Urinary bladder (tissue), 4 donors: ENCODE data around the gene PLS3. TPM values are rescaled to one million over a fixed set of nuclear protein-coding genes. Genes with fewer than 3 reads are reported as not detected.

Source experiments
- DNase-seq: peaks from one replicate; pipeline ENCODE4 v3.0.0-alpha.2; 2015; ENCODE audit errors: extremely low spot score
- H3K27ac ChIP-seq: one replicate; pipeline ENCODE4 v1.5.1; 2013; ENCODE audit warnings: low read depth, mild to moderate bottlenecking, moderate library complexity
- H3K36me3 ChIP-seq: one replicate; pipeline ENCODE4 v1.6.1; 2013; ENCODE audit warnings: mild to moderate bottlenecking, moderate library complexity; ENCODE audit not compliant: insufficient read depth
- H3K4me1 ChIP-seq: one replicate; pipeline ENCODE4 v1.6.1; 2013; ENCODE audit warnings: mild to moderate bottlenecking, moderate library complexity; ENCODE audit not compliant: insufficient read depth
- H3K4me3 ChIP-seq: one replicate; pipeline ENCODE4 v1.5.1; 2013; ENCODE audit warnings: low read depth, low read length
- WGBS: extraction: QIAGEN DNeasy Blood & Tissue Kit; methylation state at CpG from one replicate; pipeline ENCODE4 v1.1.7; 2013; 5-methylcytosine and 5-hydroxymethylcytosine counted together
- polyA plus RNA-seq: library from polyadenylated mRNA; stranded (reverse); fragments of 200-250 nt; gene quantifications from one replicate; pipeline ENCODE4 v1.2.3, GENCODE V29; 2013
- total RNA-seq: library from RNA; depleted of rRNA; stranded (reverse); fragments of >200 nt; gene quantifications from one replicate; pipeline ENCODE4 v1.2.3, GENCODE V29; 2014
- donor health status: healthy with polysubstance abuse.
- donor health status: healthy.

The PLS3 gene
- total and polyA plus RNA-seq, 2 donors, result 74.4 to 245 TPM

DNA sequence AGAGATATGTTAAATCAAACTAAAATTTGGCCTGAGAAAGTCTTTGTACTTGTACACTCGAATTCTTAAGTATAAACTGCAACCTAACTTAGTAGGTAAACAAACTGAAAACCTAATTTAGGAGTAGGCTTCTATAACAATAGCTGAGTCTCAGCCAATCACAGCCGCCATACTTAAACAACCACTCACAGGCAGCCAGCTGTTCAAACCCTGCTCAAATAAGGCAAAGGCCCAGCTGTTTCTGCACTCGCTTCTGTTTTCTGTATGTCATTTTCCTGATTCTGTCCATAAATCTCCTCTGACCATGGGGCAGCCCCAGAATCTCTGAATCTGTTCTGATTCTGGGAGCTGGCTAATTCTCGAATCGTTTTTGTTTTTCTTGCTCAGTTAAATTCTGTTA is 7.8 kb upstream of the PLS3 start:
- H3K36me3 ChIP-seq, result no peaks in the 10 kb centered on the region
- WGBS, result 83% methylated on average over 5 of the region's 5 CpGs
- H3K4me3 ChIP-seq, result no peak overlapping the region
- H3K27ac ChIP-seq, result no peak overlapping the region
- no peak for DNase-seq
- H3K4me1 ChIP-seq, result no peaks in the 10 kb centered on the region

DNA sequence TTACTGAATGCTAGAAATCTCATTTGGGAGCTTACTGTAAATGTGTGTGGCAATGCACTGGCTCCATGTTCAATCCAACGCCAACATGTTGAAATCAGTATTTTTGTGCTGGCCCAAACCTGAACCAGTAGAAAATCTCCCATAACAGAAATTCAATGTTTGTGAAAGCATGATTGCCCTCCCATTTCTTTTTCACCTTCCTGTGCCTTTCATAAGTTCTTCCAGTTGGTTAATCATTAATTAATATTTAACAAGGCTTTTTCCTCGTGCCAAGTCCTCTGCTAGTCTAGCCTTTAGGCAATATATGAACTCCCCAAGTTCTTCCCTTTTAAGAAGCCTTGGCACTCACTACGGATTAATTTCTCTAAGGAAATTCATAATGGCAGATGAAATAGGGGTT is 1.3 kb upstream of the PLS3 start:
- Histone ChIP-seq H3K27ac (no peak overlapping the region), H3K36me3 (no peaks in the 10 kb centered on the region), H3K4me3 (no peak overlapping the region), H3K4me1 (no peaks in the 10 kb centered on the region)
- 88% methylated on average over 3 of the region's 3 CpGs for WGBS
- no peak for DNase-seq

DNA sequence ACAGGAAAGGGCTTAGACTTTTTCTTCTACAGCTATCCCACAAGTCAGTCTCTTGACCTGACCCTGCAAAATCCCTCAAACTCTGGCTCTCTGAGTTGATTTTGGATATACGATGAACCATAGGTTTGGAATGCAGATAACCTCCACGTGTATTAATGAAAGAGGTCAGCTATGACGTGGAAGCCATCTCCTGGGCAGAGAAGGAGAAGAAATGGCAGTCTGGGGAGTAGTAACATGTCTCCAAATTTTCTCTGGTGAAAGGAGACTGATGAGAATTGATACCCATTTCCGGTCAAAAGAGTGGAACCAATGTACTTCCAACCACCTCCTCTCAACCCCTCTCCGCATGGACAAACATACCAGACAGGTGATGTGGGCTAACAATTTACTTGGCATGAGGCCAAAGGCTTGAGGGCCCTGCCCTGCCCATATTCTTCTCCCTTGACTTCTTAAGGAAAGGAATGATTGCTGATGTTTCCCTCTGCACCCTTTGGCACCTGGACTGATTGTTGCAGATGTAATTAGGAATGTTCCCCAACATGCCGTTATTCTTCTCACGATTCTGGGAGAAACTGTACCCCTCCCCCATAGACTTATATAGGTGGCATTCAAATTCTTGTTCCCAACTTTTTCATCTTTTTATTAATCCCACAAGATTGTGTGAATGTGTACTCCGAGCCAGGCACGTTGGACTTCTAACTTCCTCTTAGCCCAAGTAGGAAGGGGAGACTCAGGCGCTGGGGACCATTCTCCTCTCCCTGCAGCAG is 580 bp upstream of the PLS3 start:
- peak overlapping the region; percentile 75 for H3K4me3 ChIP-seq
- 32% methylated on average over 10 of the region's 10 CpGs for WGBS
- no peak overlapping the region for H3K27ac ChIP-seq
- no peaks in the 10 kb centered on the region for H3K36me3 ChIP-seq
- no peak for DNase-seq
- H3K4me1 ChIP-seq, result no peaks in the 10 kb centered on the region

DNA sequence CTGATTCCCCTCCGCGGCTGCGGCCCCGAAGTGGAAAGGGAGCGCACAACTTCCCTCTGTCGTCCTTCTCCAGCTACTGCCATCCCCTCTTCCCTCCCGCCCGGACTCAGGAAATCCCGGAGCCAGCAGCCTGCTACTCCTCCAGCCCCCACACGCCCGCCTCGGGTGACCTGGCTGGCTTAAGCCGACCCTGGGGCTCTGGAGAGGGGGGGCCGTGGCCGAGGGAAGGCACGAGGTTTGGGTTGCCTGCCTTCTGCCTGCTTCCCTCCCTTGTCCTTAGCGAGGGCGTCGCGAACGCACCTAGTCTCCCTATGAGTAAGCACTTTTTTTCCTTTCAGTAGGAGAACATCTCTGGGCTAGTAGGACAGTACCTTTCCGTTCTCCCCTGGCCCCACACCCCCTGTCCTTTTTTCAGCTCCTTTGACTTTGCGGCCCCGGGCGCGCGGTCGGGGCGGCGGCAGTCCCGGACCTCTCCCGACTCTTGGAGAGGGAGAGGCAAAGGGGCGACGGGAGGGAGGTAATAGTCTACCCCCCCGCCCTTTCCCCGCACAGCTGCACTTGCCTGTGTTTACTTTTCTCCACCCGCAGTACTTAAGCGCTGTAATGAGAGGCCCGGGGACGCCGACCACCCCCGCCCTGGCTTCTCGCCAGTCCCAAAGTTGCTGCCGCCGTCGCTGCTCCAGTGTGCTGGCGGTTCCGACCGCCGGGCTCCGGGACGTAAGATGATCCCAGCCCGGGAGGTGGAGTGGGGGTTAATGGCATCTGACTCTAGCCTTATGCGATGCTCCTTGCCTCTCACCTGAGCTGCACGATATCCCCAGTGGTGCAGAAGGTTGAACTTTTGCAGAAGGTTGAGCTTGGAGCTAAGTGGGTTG is 868 bp downstream of the PLS3 start:
- Histone ChIP-seq H3K27ac (peak overlapping the region; percentile 90), H3K4me3 (peak overlapping the region; percentile 75), H3K36me3 (no peaks in the 10 kb centered on the region), H3K4me1 (no peaks in the 10 kb centered on the region)
- WGBS, result 1% methylated on average over 55 of the region's 55 CpGs
- DNase-seq, result no peak

DNA sequence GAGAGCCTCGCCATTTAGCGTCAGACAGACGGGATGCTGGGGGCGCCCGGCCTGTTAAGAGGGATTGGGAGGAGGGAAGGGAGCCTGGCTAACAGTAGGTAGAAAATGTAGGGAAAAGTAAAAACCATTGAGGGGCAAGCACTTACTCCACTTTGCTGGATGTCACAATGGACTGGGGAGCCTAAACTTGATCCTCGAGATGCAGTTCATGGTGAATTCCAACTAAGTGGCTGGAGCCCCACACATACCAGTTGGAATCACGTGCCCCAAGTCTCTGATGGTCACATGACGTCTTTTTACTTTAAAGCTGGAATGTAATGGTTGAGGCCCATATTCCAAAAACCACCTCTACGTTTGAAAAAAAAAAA is 1.5 kb downstream of the PLS3 start:
- peak overlapping the region; percentile 75 for H3K4me3 ChIP-seq
- no peak overlapping the region for H3K27ac ChIP-seq
- no peak for DNase-seq
- WGBS, result 6% methylated on average over 9 of the region's 9 CpGs
- no peaks in the 10 kb centered on the region for H3K4me1 ChIP-seq
- no peaks in the 10 kb centered on the region for H3K36me3 ChIP-seq

DNA sequence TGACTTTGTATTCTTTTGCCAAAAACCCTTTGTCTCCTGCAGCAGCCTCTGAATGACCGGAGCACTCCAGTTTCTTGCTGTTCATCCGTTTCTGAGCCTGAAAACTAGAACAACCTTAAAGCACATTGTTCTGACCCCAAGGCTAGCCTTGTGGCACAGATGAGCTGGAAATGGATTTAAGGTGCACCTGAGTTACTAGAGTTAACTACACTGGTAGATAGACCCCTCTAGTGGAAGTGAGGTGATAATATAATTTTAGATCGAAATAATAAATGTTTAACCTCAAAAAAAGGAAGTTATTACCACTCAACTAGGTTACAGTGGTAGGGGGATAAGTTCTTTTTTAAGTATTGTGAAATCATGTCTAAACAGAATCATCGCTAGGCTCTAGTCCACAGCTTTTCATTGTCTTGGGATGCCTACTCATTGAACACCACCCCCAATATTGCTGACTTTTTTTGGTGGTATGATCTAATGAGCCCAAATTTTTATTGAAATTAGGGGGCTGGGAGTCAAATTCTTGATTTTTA is 2.7 kb downstream of the PLS3 start:
- H3K4me3 ChIP-seq, result no peak overlapping the region
- WGBS, result 38% methylated on average over 4 of the region's 4 CpGs

DNA sequence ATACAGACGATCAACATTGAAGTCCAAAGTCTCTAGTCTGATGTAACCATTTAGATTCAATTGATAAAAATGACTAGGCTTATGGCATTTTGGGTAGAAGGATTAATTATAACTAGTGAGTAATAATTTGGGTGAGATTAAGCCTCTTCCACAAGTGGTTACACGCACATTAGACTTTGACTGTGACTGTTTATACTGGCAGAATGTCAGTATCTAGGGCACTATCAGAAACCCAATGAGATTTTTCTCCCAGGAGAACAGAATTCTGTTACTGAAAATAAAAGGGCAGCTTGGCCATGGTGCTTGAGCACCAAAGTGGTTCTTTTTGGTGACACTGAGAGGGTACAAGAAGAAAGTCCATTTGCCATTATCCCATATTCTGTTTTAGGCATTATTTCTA is 3.3 kb downstream of the PLS3 start:
- Histone ChIP-seq H3K4me1 (no peaks in the 10 kb centered on the region), H3K36me3 (no peaks in the 10 kb centered on the region), H3K27ac (no peak overlapping the region), H3K4me3 (no peak overlapping the region)
- DNase-seq, result no peak
- WGBS, result 30% methylated on average over 2 of the region's 2 CpGs

More for the DNA sequence above, 2.7 kb downstream of the PLS3 start:
- Histone ChIP-seq H3K4me1 (no peaks in the 10 kb centered on the region), H3K36me3 (no peaks in the 10 kb centered on the region), H3K27ac (no peak overlapping the region)
- no peak for DNase-seq

DNA sequence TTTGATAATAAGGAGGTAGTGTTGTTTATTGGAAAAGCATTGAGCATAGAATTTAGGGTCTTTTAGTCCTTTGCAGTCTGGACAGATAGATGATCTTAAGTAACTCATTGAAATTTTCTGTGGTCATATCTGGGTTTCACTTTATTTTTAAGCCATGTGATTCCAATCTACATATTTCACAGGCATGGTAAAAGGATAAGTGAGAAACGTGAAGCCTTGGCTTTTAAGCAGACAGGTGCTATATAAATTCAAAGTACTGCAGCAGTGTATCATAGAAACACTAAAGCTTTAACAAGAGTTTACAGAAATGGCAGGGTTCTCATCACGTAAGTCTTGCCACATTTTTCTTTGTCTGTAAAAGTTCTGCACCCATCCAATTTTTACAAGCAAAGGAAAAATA is 4.9 kb downstream of the PLS3 start:
- WGBS, result 28% methylated on average over 2 of the region's 2 CpGs
- no peak for DNase-seq
- Histone ChIP-seq H3K4me1 (no peaks in the 10 kb centered on the region), H3K27ac (no peak overlapping the region), H3K36me3 (no peaks in the 10 kb centered on the region), H3K4me3 (no peak overlapping the region)

DNA sequence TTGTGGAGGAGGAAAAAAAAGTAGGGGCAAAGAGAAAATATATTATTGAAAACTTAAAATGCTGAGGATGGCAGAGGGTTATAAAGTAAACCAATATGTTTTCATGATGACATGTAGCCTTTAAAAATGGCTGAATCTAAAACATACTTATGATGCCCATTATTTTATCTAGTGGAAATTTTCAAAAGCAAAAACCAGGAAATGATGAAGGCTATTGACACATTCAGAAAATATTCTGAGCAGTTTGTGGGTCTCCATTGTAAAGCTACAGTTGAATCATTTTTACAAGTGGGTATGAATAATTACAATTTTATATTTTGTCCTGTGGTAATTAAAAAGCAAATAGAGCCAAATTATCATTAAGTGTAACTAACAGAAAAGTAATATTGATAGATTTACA is 10.7 kb downstream of the PLS3 start:
- no peaks in the 10 kb centered on the region for H3K36me3 ChIP-seq
- H3K4me3 ChIP-seq, result no peak overlapping the region
- H3K27ac ChIP-seq, result no peak overlapping the region
- H3K4me1 ChIP-seq, result no peaks in the 10 kb centered on the region
- DNase-seq, result no peak

DNA sequence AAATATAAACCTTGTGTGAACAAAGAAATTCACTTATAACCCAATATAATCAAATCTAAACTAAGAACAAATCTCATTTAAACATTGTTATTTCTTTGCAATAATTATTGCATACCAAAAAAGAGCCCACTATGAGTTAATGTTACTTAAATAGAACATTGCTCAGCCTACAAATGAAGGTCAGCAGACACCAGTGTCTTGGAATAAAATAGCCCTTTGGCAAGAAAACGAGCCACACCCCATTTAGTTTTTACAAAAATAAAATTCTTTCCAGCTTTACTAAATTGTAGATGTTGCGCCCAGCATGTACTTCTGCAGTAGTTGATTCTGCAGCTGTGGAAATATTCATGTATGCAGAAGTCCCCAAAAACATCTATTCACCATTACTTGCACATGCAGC is 12.2 kb downstream of the PLS3 start:
- Histone ChIP-seq H3K4me1 (no peaks in the 10 kb centered on the region), H3K4me3 (no peak overlapping the region)
- no peak for DNase-seq

DNA sequence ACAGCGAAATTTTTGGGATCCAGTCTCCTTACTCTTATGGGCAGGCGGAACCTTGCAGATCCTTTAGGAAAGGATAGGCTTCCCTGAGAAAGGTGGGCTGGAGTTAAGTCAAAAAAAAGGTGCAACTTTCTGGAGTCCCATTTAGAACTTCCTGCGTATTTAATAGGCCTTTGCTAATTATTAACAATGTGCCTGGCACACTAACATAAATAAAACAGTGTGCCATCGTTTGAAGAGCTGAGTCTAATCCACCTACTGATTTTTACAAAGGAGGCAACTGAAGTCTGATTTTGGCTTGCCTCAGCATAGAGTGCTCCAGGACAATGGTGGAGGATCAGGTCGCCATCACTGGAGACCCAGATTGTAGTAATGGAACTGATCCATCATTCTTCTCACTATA is 15.7 kb downstream of the PLS3 start:
- H3K27ac ChIP-seq, result no peak overlapping the region
- no peak for DNase-seq

More for the DNA sequence above, 12.2 kb downstream of the PLS3 start:
- Histone ChIP-seq H3K36me3 (no peaks in the 10 kb centered on the region), H3K27ac (no peak overlapping the region)
- WGBS, result 41% methylated on average over 2 of the region's 2 CpGs

DNA sequence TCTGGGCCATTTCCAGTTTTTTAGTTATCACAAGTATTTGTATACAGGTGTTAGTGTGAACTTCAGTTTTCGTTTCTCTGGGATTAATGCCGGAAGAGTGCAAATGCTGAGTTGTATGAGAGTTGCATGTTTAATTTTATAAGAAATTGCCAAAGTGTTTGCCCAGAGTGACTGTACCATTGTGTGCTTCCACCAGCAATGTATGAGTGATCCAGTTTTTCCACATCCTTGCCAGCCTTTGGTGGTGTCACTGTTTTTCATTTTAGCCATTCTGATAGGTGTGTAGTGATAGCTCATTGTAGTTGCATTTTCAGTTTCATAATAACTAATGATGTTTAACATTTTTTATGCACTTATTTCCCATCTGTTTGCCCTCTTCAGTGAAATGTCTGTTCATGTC is 18.4 kb downstream of the PLS3 start:
- DNase-seq, result no peak
- no peaks in the 10 kb centered on the region for H3K4me1 ChIP-seq
- no peaks in the 10 kb centered on the region for H3K36me3 ChIP-seq
- no peak overlapping the region for H3K27ac ChIP-seq
- H3K4me3 ChIP-seq, result no peak overlapping the region
- WGBS, result 94% methylated on average over 2 of the region's 2 CpGs

More for the DNA sequence above, 15.7 kb downstream of the PLS3 start:
- Histone ChIP-seq H3K36me3 (no peaks in the 10 kb centered on the region), H3K4me1 (no peaks in the 10 kb centered on the region), H3K4me3 (no peak overlapping the region)
- 85% methylated on average over 5 of the region's 5 CpGs for WGBS

DNA sequence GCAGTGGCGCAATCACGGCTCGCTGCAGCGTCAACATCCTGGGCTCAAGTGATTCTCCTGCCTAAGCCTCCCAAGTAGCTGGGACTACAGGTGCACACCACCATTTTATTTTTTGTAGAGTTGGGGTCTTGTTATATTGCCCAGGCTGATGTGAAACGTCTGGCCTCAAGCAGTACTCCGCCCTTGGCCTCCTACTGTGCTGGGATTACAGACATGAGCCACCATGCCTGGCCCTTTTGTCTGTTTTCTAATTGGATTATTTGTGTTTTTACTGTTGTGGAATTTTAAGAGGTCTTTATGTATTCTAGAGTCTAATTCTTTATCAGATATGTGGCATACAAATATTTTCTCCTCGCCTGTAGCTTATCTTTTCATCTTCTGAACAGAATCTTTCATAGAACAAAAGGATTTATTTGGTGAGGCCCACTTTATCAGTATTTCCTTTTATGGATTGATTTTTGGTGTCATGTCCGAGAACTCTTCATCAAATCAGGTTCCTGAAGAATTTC is 18.9 kb downstream of the PLS3 start:
- H3K4me1 ChIP-seq, result no peaks in the 10 kb centered on the region

More for the DNA sequence above, 18.9 kb downstream of the PLS3 start:
- H3K4me3 ChIP-seq, result no peak overlapping the region
- H3K36me3 ChIP-seq, result no peaks in the 10 kb centered on the region
- 87% methylated on average over 8 of the region's 8 CpGs for WGBS
- no peak for DNase-seq
- no peak overlapping the region for H3K27ac ChIP-seq
